Measurements from ENCODE around the gene MAGED2. TPM values are rescaled to one million over a fixed set of nuclear protein-coding genes. Genes with fewer than 3 reads are reported as not detected.
A peak's percentile ranks its signal among the peaks of the same experiment; 100 is the strongest.
"Not testable (repeated sequence)": the region's sequence is repeated elsewhere in the genome, so short reads cannot be mapped to it uniquely, and the experiment has no call there.

Gene MAGED2
- total RNA-seq (61.0 TPM), polyA plus RNA-seq (100 to 1,000 TPM in 3 of 4 donors, 10 to 100 TPM in 1; 97.5 to 116 (median 109) TPM)

DNA sequence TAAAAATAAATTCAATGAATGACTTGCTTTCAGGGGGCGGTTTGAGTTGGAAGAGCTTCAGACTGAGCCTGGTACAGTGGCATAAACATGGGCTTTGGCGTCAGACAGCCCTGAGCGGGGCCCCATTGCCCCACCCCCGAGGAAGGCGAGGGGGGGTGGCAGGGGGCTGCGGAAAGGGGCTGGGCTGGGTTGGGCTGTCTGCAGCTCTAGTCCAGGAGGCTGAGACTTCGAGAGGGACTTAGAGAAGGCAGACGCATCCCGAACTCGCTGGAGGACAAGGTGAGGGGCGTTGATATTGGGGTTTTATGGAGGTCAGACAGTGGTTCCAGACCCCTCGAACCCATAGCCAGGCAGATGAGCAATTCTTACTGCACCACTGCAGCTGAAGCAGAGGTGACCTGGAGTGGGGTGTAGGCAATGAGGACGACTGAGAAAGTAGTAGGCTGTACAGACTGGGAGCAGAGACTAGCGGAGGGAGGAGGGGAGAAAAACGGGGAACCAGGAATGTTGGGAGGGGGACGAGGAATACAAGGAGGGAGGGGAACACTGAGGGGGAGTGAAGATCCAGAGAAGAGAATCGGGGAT is at the start of gene MAGED2:
Gene MAGED2, plus strand, starts transcription at position 222 of the 585 bp plus-strand sequence. CDS start 1,587 bp downstream, outside the sequence.
- Histone ChIP-seq H3K4me3 (ENCODE audit: low read depth, low read length) (peak within 1 kb of the TSS; percentile 79), H3K4me1 (ENCODE audit: control insufficient read depth, insufficient read depth, low read length, poor library complexity, severe bottlenecking) (peaks cover 17% of the 10 kb centered on the region), H3K27me3 (ENCODE audit: control insufficient read depth, insufficient read depth, low read length) (no peaks in the 10 kb centered on the region), H3K9me3 (ENCODE audit: control insufficient read depth in 2 of 2, low read length in 2 of 2) (no peaks in the 10 kb centered on the region), H3K27ac (ENCODE audit: insufficient read depth, low read length, poor library complexity, severe bottlenecking) (peak within 1 kb of the TSS; percentile 78), H3K36me3 (ENCODE audit: control insufficient read depth, insufficient read depth, low read length) (peaks cover 21% of the 10 kb centered on the region)
- Mint-ChIP-seq H3K27me3 (peaks cover 8% of the 10 kb centered on the region), H3K4me3 (peak within 1 kb of the TSS; percentile 95 to 97 (median 95)), H3K9me3 (no peaks in the 10 kb centered on the region), H3K27ac (peak within 1 kb of the TSS; percentile 95 to 97 (median 96)), H3K36me3 (no peaks in the 10 kb centered on the region), H3K4me1 (peaks cover 3 to 24% (median 13%) of the 10 kb centered on the region in 4 donors)
- ATAC-seq (ENCODE audit: low read depth in 2 of 2), result peak; percentile 62 to 65
- DNase-seq, result peak; percentile 44 to 51 (median 49)

- no peaks in the 10 kb centered on the region for H3K36me3 Mint-ChIP-seq
Measured at GRCh38 chrX:54758114-54759055, 49.2 kb upstream of the MAGED2 start.

DNA sequence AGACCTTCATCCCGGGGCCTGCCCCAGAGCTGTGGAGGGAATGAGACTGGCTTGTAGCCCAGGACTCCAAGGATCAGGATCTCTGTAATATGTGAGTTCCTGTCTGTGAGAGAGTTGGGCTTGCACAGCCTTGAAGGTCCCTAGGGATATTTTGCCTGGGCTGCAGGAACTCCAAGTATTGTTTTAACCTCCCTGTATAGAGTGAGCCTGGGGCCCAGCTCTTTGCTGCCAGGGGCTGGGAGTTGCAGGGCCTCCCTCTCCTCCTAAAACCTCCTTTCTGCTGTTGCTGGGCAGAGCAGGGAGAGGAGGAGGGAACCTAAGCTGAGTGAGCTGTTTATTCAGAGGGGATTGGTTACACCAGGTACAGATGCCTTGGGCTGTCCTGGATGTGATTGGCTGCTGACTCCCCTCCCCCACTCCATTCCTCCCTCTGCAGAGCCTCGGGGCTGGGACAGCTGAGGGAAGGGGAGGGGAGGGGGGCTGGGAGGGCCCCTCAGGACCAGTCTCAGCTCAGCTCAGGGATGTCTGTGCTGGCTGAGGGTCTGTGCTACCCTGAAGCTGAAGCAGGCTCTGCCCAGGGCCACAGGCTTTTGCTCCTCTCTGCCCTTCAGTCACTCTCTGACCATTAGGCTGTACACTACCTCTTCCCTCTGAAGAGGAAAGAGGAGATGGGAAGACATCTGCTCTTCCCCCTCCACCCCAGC is 33.0 kb upstream of the MAGED2 start:
- not testable (repeated sequence) for H3K4me3 Mint-ChIP-seq; DNase-seq; H3K27ac ChIP-seq (ENCODE audit: insufficient read depth, low read length, poor library complexity, severe bottlenecking); ATAC-seq (ENCODE audit: low read depth in 2 of 2); H3K9me3 ChIP-seq (ENCODE audit: control insufficient read depth in 2 of 2, low read length in 2 of 2); H3K4me1 ChIP-seq (ENCODE audit: control insufficient read depth, insufficient read depth, low read length, poor library complexity, severe bottlenecking); H3K4me3 ChIP-seq (ENCODE audit: low read depth, low read length); H3K4me1 Mint-ChIP-seq; H3K27ac Mint-ChIP-seq; H3K27me3 Mint-ChIP-seq; H3K36me3 ChIP-seq (ENCODE audit: control insufficient read depth, insufficient read depth, low read length); H3K36me3 Mint-ChIP-seq; H3K9me3 Mint-ChIP-seq; H3K27me3 ChIP-seq (ENCODE audit: control insufficient read depth, insufficient read depth, low read length)

More at GRCh38 chrX:54758114-54759055, 49.2 kb upstream of the MAGED2 start:
- H3K36me3 ChIP-seq (ENCODE audit: control insufficient read depth, insufficient read depth, low read length), result no peaks in the 10 kb centered on the region
- H3K27ac ChIP-seq (ENCODE audit: insufficient read depth, low read length, poor library complexity, severe bottlenecking), result no peak overlapping the region
- no peak overlapping the region for H3K4me3 ChIP-seq (ENCODE audit: low read depth, low read length)
- no peaks in the 10 kb centered on the region for H3K4me1 ChIP-seq (ENCODE audit: control insufficient read depth, insufficient read depth, low read length, poor library complexity, severe bottlenecking)
- DNase-seq, result no peak
- peaks cover 0 to 7% (median 0%) of the 10 kb centered on the region in 7 donors for H3K9me3 Mint-ChIP-seq
- no peak overlapping the region for H3K4me3 Mint-ChIP-seq
- no peaks in the 10 kb centered on the region for H3K27me3 Mint-ChIP-seq
- no peaks in the 10 kb centered on the region for H3K27me3 ChIP-seq (ENCODE audit: control insufficient read depth, insufficient read depth, low read length)
- peaks cover 0 to 2% (median 0%) of the 10 kb centered on the region in 4 donors for H3K4me1 Mint-ChIP-seq
- H3K9me3 ChIP-seq (ENCODE audit: control insufficient read depth in 2 of 2, low read length in 2 of 2), result no peaks in the 10 kb centered on the region
- ATAC-seq (ENCODE audit: low read depth in 2 of 2), result no peak
- no peak overlapping the region for H3K27ac Mint-ChIP-seq

DNA sequence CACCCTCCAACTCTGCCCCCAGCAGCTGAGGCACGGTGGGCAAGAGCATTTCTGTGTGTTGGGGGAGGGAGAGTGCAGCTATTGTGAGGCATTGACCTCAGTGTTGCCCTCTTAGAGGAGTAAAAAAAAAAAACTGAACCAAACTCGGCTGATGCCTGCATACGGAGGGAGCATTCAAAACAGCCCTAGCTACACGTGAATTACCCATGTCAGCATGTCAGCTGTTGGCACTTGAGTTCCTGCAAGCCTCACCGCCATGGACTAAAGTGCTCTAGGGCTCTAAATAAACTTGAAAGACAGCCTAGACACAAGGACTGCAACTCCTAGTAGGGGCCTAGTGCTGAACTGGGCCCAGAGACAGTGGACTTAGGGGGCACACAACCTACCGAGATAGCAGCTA is 31.5 kb upstream of the MAGED2 start:
- no peaks in the 10 kb centered on the region for H3K36me3 ChIP-seq (ENCODE audit: control insufficient read depth, insufficient read depth, low read length)
- no peak overlapping the region for H3K27ac Mint-ChIP-seq
- H3K4me3 Mint-ChIP-seq, result no peak overlapping the region
- no peaks in the 10 kb centered on the region for H3K9me3 ChIP-seq (ENCODE audit: control insufficient read depth in 2 of 2, low read length in 2 of 2)
- no peaks in the 10 kb centered on the region for H3K4me1 ChIP-seq (ENCODE audit: control insufficient read depth, insufficient read depth, low read length, poor library complexity, severe bottlenecking)
- peaks cover 0 to 6% (median 0%) of the 10 kb centered on the region in 4 donors for H3K4me1 Mint-ChIP-seq
- peaks cover 0 to 3% (median 0%) of the 10 kb centered on the region in 7 donors for H3K9me3 Mint-ChIP-seq
- H3K27me3 Mint-ChIP-seq, result peaks cover 17% of the 10 kb centered on the region
- ATAC-seq (ENCODE audit: low read depth in 2 of 2) (no peak), DNase-seq (no peak)
- H3K36me3 Mint-ChIP-seq, result no peaks in the 10 kb centered on the region
- H3K27ac ChIP-seq (ENCODE audit: insufficient read depth, low read length, poor library complexity, severe bottlenecking), result no peak overlapping the region
- H3K27me3 ChIP-seq (ENCODE audit: control insufficient read depth, insufficient read depth, low read length), result no peaks in the 10 kb centered on the region
- H3K4me3 ChIP-seq (ENCODE audit: low read depth, low read length), result no peak overlapping the region

DNA sequence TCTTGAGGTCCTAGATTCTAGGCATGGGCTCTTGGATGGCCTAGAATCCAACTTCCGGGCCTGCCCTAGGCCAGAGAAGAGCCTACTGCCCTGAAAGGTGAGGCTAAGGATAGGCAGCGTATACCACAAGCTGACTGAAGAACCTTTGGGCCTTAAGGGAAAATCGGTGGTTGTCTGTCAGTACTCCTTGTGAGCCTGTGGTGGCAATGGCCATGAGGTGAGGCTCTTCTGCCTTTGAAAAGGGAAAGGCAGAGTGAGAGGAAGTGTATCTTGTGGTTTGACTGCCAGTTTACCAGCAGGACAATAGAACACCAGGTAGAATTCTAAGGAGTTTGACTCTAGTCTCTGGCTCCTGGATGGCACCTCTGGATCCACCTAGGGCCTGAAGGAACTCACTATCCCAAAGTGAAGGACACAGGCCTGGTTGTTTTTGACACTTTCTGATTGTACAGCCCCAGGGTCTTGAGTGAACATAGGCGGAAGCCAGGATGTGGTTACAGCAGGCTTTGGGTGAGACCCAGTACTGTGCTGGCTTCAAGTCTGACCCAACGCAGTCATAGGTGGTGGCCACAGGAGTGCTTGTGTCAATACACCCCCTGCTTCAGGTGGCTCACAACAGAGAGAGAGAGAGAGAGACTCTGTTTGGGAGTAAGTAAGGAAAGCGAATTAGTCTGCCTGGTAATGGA is 30.4 kb upstream of the MAGED2 start:
- Histone ChIP-seq H3K36me3 (ENCODE audit: control insufficient read depth, insufficient read depth, low read length) (no peaks in the 10 kb centered on the region), H3K4me3 (ENCODE audit: low read depth, low read length) (no peak overlapping the region), H3K27ac (ENCODE audit: insufficient read depth, low read length, poor library complexity, severe bottlenecking) (no peak overlapping the region), H3K4me1 (ENCODE audit: control insufficient read depth, insufficient read depth, low read length, poor library complexity, severe bottlenecking) (no peaks in the 10 kb centered on the region), H3K9me3 (ENCODE audit: control insufficient read depth in 2 of 2, low read length in 2 of 2) (no peaks in the 10 kb centered on the region), H3K27me3 (ENCODE audit: control insufficient read depth, insufficient read depth, low read length) (no peaks in the 10 kb centered on the region)
- Mint-ChIP-seq H3K4me1 (peaks cover 0 to 6% (median 0%) of the 10 kb centered on the region in 4 donors), H3K27ac (peak overlapping the region in 1 of 3 donors; percentile 17), H3K9me3 (no peaks in the 10 kb centered on the region), H3K36me3 (no peaks in the 10 kb centered on the region), H3K27me3 (peaks cover 18% of the 10 kb centered on the region), H3K4me3 (no peak overlapping the region)
- no peak for ATAC-seq (ENCODE audit: low read depth in 2 of 2)
- peak in 1 of 3 donors; percentile 33 for DNase-seq

GRCh38 chrX:54785901-54786300 is 21.6 kb upstream of the MAGED2 start:
- Mint-ChIP-seq H3K27ac (no peak overlapping the region), H3K4me1 (peaks cover 0 to 4% (median 2%) of the 10 kb centered on the region in 4 donors), H3K4me3 (no peak overlapping the region), H3K9me3 (no peaks in the 10 kb centered on the region), H3K36me3 (no peaks in the 10 kb centered on the region), H3K27me3 (peaks cover 3% of the 10 kb centered on the region)
- Histone ChIP-seq H3K4me3 (ENCODE audit: low read depth, low read length) (no peak overlapping the region), H3K27me3 (ENCODE audit: control insufficient read depth, insufficient read depth, low read length) (no peaks in the 10 kb centered on the region), H3K36me3 (ENCODE audit: control insufficient read depth, insufficient read depth, low read length) (no peaks in the 10 kb centered on the region), H3K4me1 (ENCODE audit: control insufficient read depth, insufficient read depth, low read length, poor library complexity, severe bottlenecking) (no peaks in the 10 kb centered on the region), H3K9me3 (ENCODE audit: control insufficient read depth in 2 of 2, low read length in 2 of 2) (no peaks in the 10 kb centered on the region), H3K27ac (ENCODE audit: insufficient read depth, low read length, poor library complexity, severe bottlenecking) (no peak overlapping the region)
- ATAC-seq (ENCODE audit: low read depth in 2 of 2) (no peak), DNase-seq (peak in 1 of 3 donors; percentile 13)

DNA sequence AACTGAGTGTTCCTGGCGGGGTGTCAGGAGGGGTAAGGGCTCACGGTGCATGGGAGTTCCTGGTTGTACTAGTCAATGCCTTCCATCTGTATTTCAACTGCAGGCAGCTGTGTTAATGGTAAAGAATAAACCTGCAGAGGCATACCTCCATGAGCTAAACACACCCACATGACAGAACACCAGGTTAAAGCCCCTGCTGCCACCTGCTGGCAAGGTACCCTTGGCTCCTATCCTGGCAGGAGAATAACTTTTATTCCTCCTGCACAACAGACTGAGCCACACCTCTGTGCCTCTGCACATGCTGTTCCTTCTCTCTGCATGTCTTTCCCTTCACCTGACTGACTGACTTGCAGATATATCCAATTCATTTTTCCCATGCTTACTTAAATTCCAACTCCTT is 20.6 kb upstream of the MAGED2 start:
- Mint-ChIP-seq H3K9me3 (no peaks in the 10 kb centered on the region), H3K36me3 (no peaks in the 10 kb centered on the region), H3K27ac (no peak overlapping the region), H3K4me3 (no peak overlapping the region), H3K4me1 (peaks cover 0 to 4% (median 2%) of the 10 kb centered on the region in 4 donors), H3K27me3 (no peaks in the 10 kb centered on the region)
- Histone ChIP-seq H3K4me3 (ENCODE audit: low read depth, low read length) (no peak overlapping the region), H3K4me1 (ENCODE audit: control insufficient read depth, insufficient read depth, low read length, poor library complexity, severe bottlenecking) (no peaks in the 10 kb centered on the region), H3K27me3 (ENCODE audit: control insufficient read depth, insufficient read depth, low read length) (no peaks in the 10 kb centered on the region), H3K9me3 (ENCODE audit: control insufficient read depth in 2 of 2, low read length in 2 of 2) (no peaks in the 10 kb centered on the region), H3K27ac (ENCODE audit: insufficient read depth, low read length, poor library complexity, severe bottlenecking) (no peak overlapping the region), H3K36me3 (ENCODE audit: control insufficient read depth, insufficient read depth, low read length) (no peaks in the 10 kb centered on the region)
- no peak for ATAC-seq (ENCODE audit: low read depth in 2 of 2)
- DNase-seq, result peak in 2 of 3 donors; percentile 32 to 44

Data from CD4-positive, CD25-positive, alpha-beta regulatory T cell (primary cell).